Activated CD4-positive, alpha-beta T cell treated with anti-CD3 and anti-CD28 coated beads, Interleukin-2, amount 10 ng/mL, durations not matched to agents 24 days and 14 days (primary cell): ENCODE measurements around the gene GLI3. TPM values are rescaled to one million over a fixed set of nuclear protein-coding genes. Genes with fewer than 3 reads are reported as not detected.

Source experiments
- DNase-seq: peaks from one replicate; pipeline ENCODE4 v3.0.0; 2022
- H3K27ac Mint-ChIP-seq: one replicate; pipeline ENCODE4 v1.8.0; 2022; ENCODE audit warnings: mild to moderate bottlenecking, mixed read lengths
- H3K27me3 Mint-ChIP-seq: one replicate; pipeline ENCODE4 v1.8.0; 2022; ENCODE audit warnings: mixed read lengths
- H3K36me3 Mint-ChIP-seq: one replicate; pipeline ENCODE4 v1.8.0; 2022; ENCODE audit warnings: low read depth, mild to moderate bottlenecking, mixed read lengths
- H3K4me1 Mint-ChIP-seq: one replicate; pipeline ENCODE4 v1.8.0; 2021; ENCODE audit warnings: mixed read lengths
- H3K4me3 Mint-ChIP-seq: one replicate; pipeline ENCODE4 v1.8.0; 2022; ENCODE audit warnings: mild to moderate bottlenecking, moderate library complexity, mixed read lengths
- H3K9me3 Mint-ChIP-seq: one replicate; pipeline ENCODE4 v1.8.0; 2021; ENCODE audit warnings: mixed read lengths
- intact Hi-C: fragments of 100-400 bp; cut with micrococcal nuclease; formaldehyde crosslinking; loops from one replicate; pipeline ENCODE4 v1.15.1; 2023
- total RNA-seq: library from RNA; stranded (reverse); gene quantifications from 2 replicates; pipeline ENCODE4 v1.2.3, GENCODE V29; 2022

The GLI3 gene
- total RNA-seq, 1 donor from 2014 or later: not detected

- Mint-ChIP-seq H3K36me3 (no peaks in the 10 kb centered on the region), H3K4me1 (no peaks in the 10 kb centered on the region), H3K9me3 (no peaks in the 10 kb centered on the region), H3K27ac (no peak overlapping the region), H3K27me3 (no peaks in the 10 kb centered on the region), H3K4me3 (no peak overlapping the region)
- intact Hi-C loops: no loop called here
- DNase-seq: no peak
Observed at GRCh38 chr7:42065942-42066341, 171.1 kb downstream of the GLI3 start.

- H3K27ac Mint-ChIP-seq: no peak overlapping the region
- no peaks in the 10 kb centered on the region for H3K9me3 Mint-ChIP-seq
- no peak for DNase-seq
- intact Hi-C loops: no loop called here
- H3K4me1 Mint-ChIP-seq: no peaks in the 10 kb centered on the region
- H3K36me3 Mint-ChIP-seq: no peaks in the 10 kb centered on the region
- no peaks in the 10 kb centered on the region for H3K27me3 Mint-ChIP-seq
- no peak overlapping the region for H3K4me3 Mint-ChIP-seq
Observed at GRCh38 chr7:42065015-42065414, 172.0 kb downstream of the GLI3 start.

- Mint-ChIP-seq H3K27ac (no peak overlapping the region), H3K4me3 (no peak overlapping the region), H3K27me3 (no peaks in the 10 kb centered on the region), H3K4me1 (no peaks in the 10 kb centered on the region), H3K36me3 (no peaks in the 10 kb centered on the region), H3K9me3 (no peaks in the 10 kb centered on the region)
- DNase-seq: no peak
- intact Hi-C loops: no loop called here
Observed at GRCh38 chr7:42064534-42064933, 172.5 kb downstream of the GLI3 start.

GRCh38 chr7:42059275-42059674 is 177.7 kb downstream of the GLI3 start:
- Mint-ChIP-seq H3K36me3 (no peaks in the 10 kb centered on the region), H3K4me1 (no peaks in the 10 kb centered on the region), H3K4me3 (no peak overlapping the region), H3K27me3 (no peaks in the 10 kb centered on the region), H3K9me3 (no peaks in the 10 kb centered on the region), H3K27ac (no peak overlapping the region)
- intact Hi-C loops: no loop called here
- no peak for DNase-seq

GRCh38 chr7:42057331-42057730 is 179.7 kb downstream of the GLI3 start:
- no peaks in the 10 kb centered on the region for H3K4me1 Mint-ChIP-seq
- no peaks in the 10 kb centered on the region for H3K27me3 Mint-ChIP-seq
- DNase-seq: no peak
- H3K36me3 Mint-ChIP-seq: no peaks in the 10 kb centered on the region
- intact Hi-C loops: no loop called here
- no peaks in the 10 kb centered on the region for H3K9me3 Mint-ChIP-seq
- H3K27ac Mint-ChIP-seq: no peak overlapping the region
- no peak overlapping the region for H3K4me3 Mint-ChIP-seq

- H3K4me1 Mint-ChIP-seq: no peaks in the 10 kb centered on the region
- H3K36me3 Mint-ChIP-seq: no peaks in the 10 kb centered on the region
- no peak overlapping the region for H3K4me3 Mint-ChIP-seq
- no peaks in the 10 kb centered on the region for H3K9me3 Mint-ChIP-seq
- intact Hi-C loops: no loop called here
- H3K27ac Mint-ChIP-seq: no peak overlapping the region
- H3K27me3 Mint-ChIP-seq: no peaks in the 10 kb centered on the region
- no peak for DNase-seq
Observed at GRCh38 chr7:42055171-42055570, 181.8 kb downstream of the GLI3 start.

GRCh38 chr7:42053834-42054233 is 183.2 kb downstream of the GLI3 start:
- Mint-ChIP-seq H3K27me3 (no peaks in the 10 kb centered on the region), H3K4me3 (no peak overlapping the region), H3K36me3 (no peaks in the 10 kb centered on the region), H3K4me1 (no peaks in the 10 kb centered on the region), H3K9me3 (no peaks in the 10 kb centered on the region), H3K27ac (no peak overlapping the region)
- intact Hi-C loops: no loop called here
- DNase-seq: no peak

- Mint-ChIP-seq H3K4me3 (no peak overlapping the region), H3K36me3 (no peaks in the 10 kb centered on the region), H3K27ac (no peak overlapping the region), H3K9me3 (no peaks in the 10 kb centered on the region), H3K4me1 (no peaks in the 10 kb centered on the region), H3K27me3 (no peaks in the 10 kb centered on the region)
- intact Hi-C loops: no loop called here
- no peak for DNase-seq
Observed at GRCh38 chr7:42049761-42050160, 187.2 kb downstream of the GLI3 start.

GRCh38 chr7:42046483-42046882 is 190.5 kb downstream of the GLI3 start:
- Mint-ChIP-seq H3K27ac (no peak overlapping the region), H3K4me1 (no peaks in the 10 kb centered on the region), H3K36me3 (no peaks in the 10 kb centered on the region), H3K4me3 (no peak overlapping the region), H3K9me3 (no peaks in the 10 kb centered on the region), H3K27me3 (no peaks in the 10 kb centered on the region)
- intact Hi-C loops: no loop called here
- no peak for DNase-seq

- H3K4me1 Mint-ChIP-seq: no peaks in the 10 kb centered on the region
Observed at GRCh38 chr7:42045961-42046360, 191.0 kb downstream of the GLI3 start.

GRCh38 chr7:42039921-42040320 is 197.1 kb downstream of the GLI3 start:
- Mint-ChIP-seq H3K4me3 (no peak overlapping the region), H3K27me3 (peaks cover 5% of the 10 kb centered on the region), H3K36me3 (no peaks in the 10 kb centered on the region), H3K4me1 (no peaks in the 10 kb centered on the region), H3K9me3 (no peaks in the 10 kb centered on the region), H3K27ac (no peak overlapping the region)
- intact Hi-C loops: no loop called here
- DNase-seq: no peak

More at GRCh38 chr7:42045961-42046360, 191.0 kb downstream of the GLI3 start:
- no peak overlapping the region for H3K27ac Mint-ChIP-seq
- H3K27me3 Mint-ChIP-seq: no peaks in the 10 kb centered on the region
- no peak for DNase-seq
- intact Hi-C loops: no loop called here
- H3K4me3 Mint-ChIP-seq: no peak overlapping the region
- no peaks in the 10 kb centered on the region for H3K36me3 Mint-ChIP-seq
- H3K9me3 Mint-ChIP-seq: no peaks in the 10 kb centered on the region

GRCh38 chr7:42035210-42035609 is 201.8 kb downstream of the GLI3 start:
- H3K4me3 Mint-ChIP-seq: no peak overlapping the region
- H3K9me3 Mint-ChIP-seq: no peaks in the 10 kb centered on the region

GRCh38 chr7:42033480-42033879 is 203.5 kb downstream of the GLI3 start:
- Mint-ChIP-seq H3K9me3 (no peaks in the 10 kb centered on the region), H3K4me3 (no peak overlapping the region), H3K36me3 (no peaks in the 10 kb centered on the region), H3K27ac (no peak overlapping the region), H3K27me3 (peaks cover 1% of the 10 kb centered on the region), H3K4me1 (no peaks in the 10 kb centered on the region)
- no peak for DNase-seq
- intact Hi-C loops: no loop called here

More at GRCh38 chr7:42035210-42035609, 201.8 kb downstream of the GLI3 start:
- no peaks in the 10 kb centered on the region for H3K4me1 Mint-ChIP-seq
- H3K36me3 Mint-ChIP-seq: no peaks in the 10 kb centered on the region
- intact Hi-C loops: no loop called here
- no peak for DNase-seq
- peaks cover 5% of the 10 kb centered on the region for H3K27me3 Mint-ChIP-seq
- no peak overlapping the region for H3K27ac Mint-ChIP-seq

GRCh38 chr7:42029405-42029804 is 207.6 kb downstream of the GLI3 start:
- Mint-ChIP-seq H3K36me3 (no peaks in the 10 kb centered on the region), H3K4me3 (no peak overlapping the region), H3K27me3 (no peaks in the 10 kb centered on the region), H3K27ac (no peak overlapping the region), H3K9me3 (no peaks in the 10 kb centered on the region), H3K4me1 (no peaks in the 10 kb centered on the region)
- intact Hi-C loops: no loop called here
- no peak for DNase-seq

- H3K27ac Mint-ChIP-seq: no peak overlapping the region
- no peaks in the 10 kb centered on the region for H3K36me3 Mint-ChIP-seq
- H3K27me3 Mint-ChIP-seq: no peaks in the 10 kb centered on the region
- intact Hi-C loops: no loop called here
- H3K4me3 Mint-ChIP-seq: no peak overlapping the region
- no peaks in the 10 kb centered on the region for H3K9me3 Mint-ChIP-seq
- H3K4me1 Mint-ChIP-seq: no peaks in the 10 kb centered on the region
- no peak for DNase-seq
Observed at GRCh38 chr7:42027521-42027920, 209.5 kb downstream of the GLI3 start.
